ENCODE data around the gene GALNT10.

GALNT10 gene

DNA sequence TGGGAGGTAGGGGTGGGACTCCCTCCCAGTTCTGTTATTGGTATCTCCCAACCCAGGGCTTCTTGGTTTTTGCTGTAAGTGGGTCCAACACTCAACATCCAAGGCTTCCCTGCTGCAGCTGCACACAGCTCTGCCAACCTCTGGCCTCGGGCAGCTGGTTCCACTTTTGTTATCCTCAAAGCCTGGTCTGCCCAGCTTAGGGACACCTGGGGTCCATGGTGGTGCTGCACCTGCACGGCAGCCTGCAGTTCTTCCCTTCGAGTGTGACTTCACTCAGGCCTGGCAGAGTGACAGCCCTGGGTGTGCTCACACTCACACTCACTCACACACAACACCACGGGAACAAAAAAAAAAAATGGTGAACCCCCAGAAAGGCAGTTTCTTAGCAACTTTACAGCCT, 239.9 kb downstream of the GALNT10 start:
- Histone ChIP-seq H3K27me3 (replicated peaks; ENCODE audit: control insufficient read depth, insufficient read depth, low read length) (no peaks in the 10 kb centered on the region), H3K4me3 (replicated peaks; ENCODE audit: low read depth, low read length) (no peak overlapping the region), H3K36me3 (ENCODE audit: control insufficient read depth, insufficient read depth, low read length) (no peaks in the 10 kb centered on the region)
- no peak for TF ChIP-seq CTCF (IDR thresholded peaks at IDR 0.05; ENCODE audit: insufficient read depth, low read length, poor library complexity, severe bottlenecking)
- DNase-seq (ENCODE audit: extremely low read depth, insufficient read length) = no peak

DNA sequence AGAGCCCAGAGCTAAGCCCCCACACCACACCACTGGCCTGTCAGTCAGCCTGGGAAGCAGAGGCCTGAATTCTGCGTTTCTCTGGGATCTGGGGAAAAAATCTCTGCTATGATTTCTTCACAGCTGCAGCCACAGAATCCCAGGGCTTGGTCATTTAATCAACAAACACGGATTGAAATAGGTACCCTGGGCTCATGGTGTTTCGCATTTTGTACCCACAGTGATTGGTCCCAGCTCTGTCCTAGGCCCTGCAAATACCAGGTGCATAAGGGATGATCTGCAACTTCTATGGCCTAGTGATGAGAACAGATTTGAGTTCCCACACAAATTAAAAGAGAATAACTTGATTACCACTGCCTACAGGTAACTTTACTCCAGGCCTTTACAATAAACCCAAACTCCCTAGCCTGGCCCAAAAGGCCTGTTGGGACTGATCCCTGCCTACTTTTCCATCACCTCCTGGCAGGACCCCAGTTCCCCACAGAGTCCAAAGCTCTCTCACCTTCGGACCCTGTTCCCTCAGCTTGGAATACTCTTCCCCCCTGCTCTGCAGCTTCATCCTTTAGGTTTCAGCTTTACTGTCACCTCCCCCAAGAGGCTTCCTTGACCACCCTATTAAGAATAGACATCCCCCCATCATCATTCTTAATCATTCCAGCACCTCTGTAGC, 240.6 kb downstream of the GALNT10 start:
- Histone ChIP-seq H3K27me3 (replicated peaks; ENCODE audit: control insufficient read depth, insufficient read depth, low read length) (no peaks in the 10 kb centered on the region), H3K4me3 (replicated peaks; ENCODE audit: low read depth, low read length) (no peak overlapping the region), H3K36me3 (ENCODE audit: control insufficient read depth, insufficient read depth, low read length) (no peaks in the 10 kb centered on the region)
- DNase-seq (ENCODE audit: extremely low read depth, insufficient read length) = no peak
- no peak for TF ChIP-seq CTCF (IDR thresholded peaks at IDR 0.05; ENCODE audit: insufficient read depth, low read length, poor library complexity, severe bottlenecking)

GRCh38 chr5:154435226-154435625, 244.7 kb downstream of the GALNT10 start:
- no peak for DNase-seq (ENCODE audit: extremely low read depth, insufficient read length)
- Histone ChIP-seq H3K4me3 (replicated peaks; ENCODE audit: low read depth, low read length) (no peak overlapping the region), H3K27me3 (replicated peaks; ENCODE audit: control insufficient read depth, insufficient read depth, low read length) (no peaks in the 10 kb centered on the region), H3K36me3 (ENCODE audit: control insufficient read depth, insufficient read depth, low read length) (peaks cover 6% of the 10 kb centered on the region)
- TF ChIP-seq CTCF (IDR thresholded peaks at IDR 0.05; ENCODE audit: insufficient read depth, low read length, poor library complexity, severe bottlenecking) = no peak

DNA sequence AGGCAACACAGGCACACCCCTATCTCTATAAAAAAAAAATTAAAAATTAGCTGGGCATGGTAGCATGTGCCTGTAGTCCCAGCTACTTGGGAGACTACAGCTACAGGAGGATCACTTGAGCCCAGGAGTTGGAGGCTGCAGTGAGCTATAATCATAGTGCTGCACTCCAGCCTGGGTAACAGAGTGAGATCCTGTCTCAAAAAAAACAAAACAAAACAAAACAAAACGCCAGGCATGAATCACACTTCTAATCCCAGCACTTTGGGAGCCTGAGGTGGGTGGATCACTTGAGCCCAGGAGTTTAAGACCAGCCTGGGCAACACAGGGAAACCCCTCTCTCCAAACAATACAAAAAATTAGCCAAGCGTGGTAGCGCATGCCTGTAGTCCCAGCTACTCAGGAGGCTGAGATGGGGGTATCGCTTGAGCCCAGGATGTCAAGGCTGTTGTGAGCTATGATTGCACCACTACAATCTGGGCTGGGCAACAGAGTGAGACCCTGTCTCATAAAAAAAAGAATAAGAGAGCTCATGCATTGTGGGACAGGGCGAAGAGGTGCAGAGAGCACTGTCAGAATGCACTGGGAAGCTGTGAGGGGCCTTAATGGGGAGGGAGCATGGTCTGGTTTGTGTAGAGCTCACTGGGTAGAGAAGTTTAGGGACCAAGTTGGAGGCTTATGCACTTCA, 246.9 kb downstream of the GALNT10 start:
- no peak for TF ChIP-seq CTCF (IDR thresholded peaks at IDR 0.05; ENCODE audit: insufficient read depth, low read length, poor library complexity, severe bottlenecking)
- Histone ChIP-seq H3K27me3 (replicated peaks; ENCODE audit: control insufficient read depth, insufficient read depth, low read length) (no peaks in the 10 kb centered on the region), H3K4me3 (replicated peaks; ENCODE audit: low read depth, low read length) (no peak overlapping the region), H3K36me3 (ENCODE audit: control insufficient read depth, insufficient read depth, low read length) (peaks cover 16% of the 10 kb centered on the region)
- no peak for DNase-seq (ENCODE audit: extremely low read depth, insufficient read length)

GRCh38 chr5:154440540-154440939, 250.0 kb downstream of the GALNT10 start:
- peaks cover 16% of the 10 kb centered on the region for H3K36me3 ChIP-seq (ENCODE audit: control insufficient read depth, insufficient read depth, low read length)
- H3K4me3 ChIP-seq (replicated peaks; ENCODE audit: low read depth, low read length) = no peak overlapping the region
- no peak for DNase-seq (ENCODE audit: extremely low read depth, insufficient read length)
- TF ChIP-seq CTCF (IDR thresholded peaks at IDR 0.05; ENCODE audit: insufficient read depth, low read length, poor library complexity, severe bottlenecking) = no peak
- H3K27me3 ChIP-seq (replicated peaks; ENCODE audit: control insufficient read depth, insufficient read depth, low read length) = no peaks in the 10 kb centered on the region

Data from GM06990 (cell line).